ENCODE measurements around the gene SYNDIG1.

The SYNDIG1 gene

DNA sequence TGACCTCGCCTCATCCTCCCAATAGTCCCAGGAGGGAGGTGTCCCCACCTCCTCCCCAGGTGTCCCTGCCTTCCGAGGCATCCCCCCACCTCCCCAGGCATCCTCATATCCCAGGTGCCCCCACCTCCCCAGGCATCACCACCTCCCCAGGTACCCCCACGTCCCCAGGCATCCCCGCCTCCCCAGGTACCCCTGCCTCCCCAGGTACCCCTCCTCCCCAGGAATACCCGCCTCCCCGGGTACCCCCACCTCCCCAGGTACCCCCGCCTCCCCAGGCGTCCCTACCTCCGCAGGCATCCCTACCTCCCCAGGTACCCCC lies 198.9 kb downstream of the SYNDIG1 start:
- Histone ChIP-seq H3K9ac (ENCODE audit: low read depth, low read length) (no peak overlapping the region), H3K36me3 (ENCODE audit: insufficient read depth, low read length) (no peaks in the 10 kb centered on the region), H3K4me1 (ENCODE audit: insufficient read depth, low read length) (no peaks in the 10 kb centered on the region), H3K27me3 (ENCODE audit: insufficient read depth, low read length) (no peaks in the 10 kb centered on the region), H3K9me3 (ENCODE audit: insufficient read depth, low read depth, low read length) (no peaks in the 10 kb centered on the region), H3K4me3 (ENCODE audit: low read length) (no peak overlapping the region), H3K27ac (ENCODE audit: low read depth, low read length) (no peak overlapping the region)
- WGBS: 95% methylated on average over 4 of the region's 9 CpGs

DNA sequence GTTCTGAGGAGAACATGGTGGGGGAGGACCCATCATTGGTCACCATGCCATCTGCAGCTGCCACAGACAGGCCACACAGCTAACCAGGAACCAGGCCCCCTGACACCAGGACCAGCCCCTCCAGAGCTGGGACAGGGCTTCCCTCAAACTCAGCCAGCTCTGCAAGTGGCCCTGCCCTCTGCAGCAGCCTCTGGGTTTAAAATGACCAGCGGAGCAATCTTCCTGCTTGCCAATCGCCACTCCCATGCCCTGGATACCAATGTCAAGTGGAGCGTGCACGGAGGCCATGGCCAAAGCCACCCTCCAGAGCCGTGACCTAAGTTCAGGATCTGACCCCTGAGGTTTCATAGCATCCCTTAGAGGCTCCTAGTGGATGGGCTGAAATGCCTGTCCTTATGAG lies 199.4 kb downstream of the SYNDIG1 start:
- H3K4me3 ChIP-seq (ENCODE audit: low read length): no peak overlapping the region
- no peak overlapping the region for H3K27ac ChIP-seq (ENCODE audit: low read depth, low read length)
- no peaks in the 10 kb centered on the region for H3K4me1 ChIP-seq (ENCODE audit: insufficient read depth, low read length)
- WGBS: 94% methylated on average over 5 of the region's 5 CpGs
- no peak overlapping the region for H3K9ac ChIP-seq (ENCODE audit: low read depth, low read length)
- no peaks in the 10 kb centered on the region for H3K36me3 ChIP-seq (ENCODE audit: insufficient read depth, low read length)
- H3K9me3 ChIP-seq (ENCODE audit: insufficient read depth, low read depth, low read length): no peaks in the 10 kb centered on the region
- H3K27me3 ChIP-seq (ENCODE audit: insufficient read depth, low read length): no peaks in the 10 kb centered on the region

DNA sequence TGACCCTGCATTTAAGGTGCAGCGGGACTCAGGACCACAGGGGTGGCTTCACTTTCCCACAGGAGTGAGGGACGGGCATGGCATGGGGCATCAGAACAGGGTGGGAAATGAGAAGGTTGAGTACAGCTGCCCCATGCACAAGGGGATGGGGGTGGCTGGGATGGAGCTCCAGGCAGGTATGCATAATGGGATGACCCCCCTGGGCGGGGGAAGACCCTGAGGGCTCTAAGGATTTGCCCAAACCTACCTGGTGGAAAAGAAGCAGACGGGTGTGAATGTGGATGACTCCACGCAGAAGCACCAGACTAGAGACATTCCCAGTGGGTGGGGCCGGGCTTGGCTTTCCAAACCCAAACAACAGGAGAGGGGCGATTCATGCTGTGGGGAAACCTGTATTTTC lies 200.3 kb downstream of the SYNDIG1 start:
- Histone ChIP-seq H3K36me3 (ENCODE audit: insufficient read depth, low read length) (no peaks in the 10 kb centered on the region), H3K9me3 (ENCODE audit: insufficient read depth, low read depth, low read length) (no peaks in the 10 kb centered on the region), H3K27me3 (ENCODE audit: insufficient read depth, low read length) (no peaks in the 10 kb centered on the region), H3K4me3 (ENCODE audit: low read length) (no peak overlapping the region), H3K27ac (ENCODE audit: low read depth, low read length) (no peak overlapping the region), H3K4me1 (ENCODE audit: insufficient read depth, low read length) (no peaks in the 10 kb centered on the region), H3K9ac (ENCODE audit: low read depth, low read length) (no peak overlapping the region)
- 90% methylated on average over 7 of the region's 7 CpGs for WGBS

DNA sequence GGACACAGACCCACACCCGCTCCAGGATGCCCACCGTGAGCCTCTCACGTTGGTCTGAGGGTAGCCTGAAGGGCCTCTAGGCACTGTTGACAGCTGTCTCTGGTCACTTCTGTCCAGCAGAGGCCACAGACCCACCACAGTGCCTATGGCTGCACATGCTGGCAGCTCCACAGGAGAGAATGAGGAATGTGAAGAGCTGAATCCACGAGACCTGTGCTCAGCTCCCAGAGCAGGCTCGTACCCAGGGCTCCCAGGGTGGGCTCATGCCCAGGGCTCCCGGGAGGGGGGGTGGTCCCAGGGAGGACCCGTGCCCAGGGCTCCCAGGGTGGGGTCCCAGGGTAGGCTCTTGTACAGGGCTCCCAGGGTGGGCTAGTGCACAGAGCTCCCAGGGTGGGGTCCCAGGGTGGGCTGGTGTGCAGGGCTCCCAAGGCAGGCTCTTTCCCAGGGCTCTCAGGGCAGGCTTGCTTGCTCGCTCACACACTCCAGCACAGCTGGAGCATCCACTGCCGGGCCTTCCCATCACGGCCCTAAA lies 201.0 kb downstream of the SYNDIG1 start:
- H3K36me3 ChIP-seq (ENCODE audit: insufficient read depth, low read length): no peaks in the 10 kb centered on the region
- WGBS: 94% methylated on average over 10 of the region's 10 CpGs
- H3K4me1 ChIP-seq (ENCODE audit: insufficient read depth, low read length): no peaks in the 10 kb centered on the region
- no peak overlapping the region for H3K4me3 ChIP-seq (ENCODE audit: low read length)
- no peaks in the 10 kb centered on the region for H3K9me3 ChIP-seq (ENCODE audit: insufficient read depth, low read depth, low read length)
- H3K9ac ChIP-seq (ENCODE audit: low read depth, low read length): no peak overlapping the region
- no peaks in the 10 kb centered on the region for H3K27me3 ChIP-seq (ENCODE audit: insufficient read depth, low read length)
- no peak overlapping the region for H3K27ac ChIP-seq (ENCODE audit: low read depth, low read length)

DNA sequence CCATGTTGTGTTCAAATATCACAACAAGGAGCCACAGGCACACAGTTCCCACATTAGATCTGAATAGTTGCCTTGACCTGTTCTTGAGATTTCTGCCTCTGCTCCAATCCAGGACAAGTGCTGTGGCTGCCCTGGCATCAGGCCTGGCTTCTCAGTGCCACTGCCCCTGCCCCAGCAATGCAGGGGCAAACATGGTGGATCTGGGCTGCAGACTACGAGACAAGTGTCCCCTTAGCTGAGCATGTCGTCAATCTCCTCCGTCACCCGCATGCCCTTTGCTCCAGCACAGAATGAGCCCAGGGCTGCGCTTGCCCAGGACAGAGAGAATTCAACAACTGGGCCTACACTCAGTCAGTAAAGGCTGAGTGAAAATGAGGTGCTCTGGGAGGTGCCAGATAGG lies 201.6 kb downstream of the SYNDIG1 start:
- no peaks in the 10 kb centered on the region for H3K4me1 ChIP-seq (ENCODE audit: insufficient read depth, low read length)
- 96% methylated on average over 5 of the region's 5 CpGs for WGBS
- H3K27me3 ChIP-seq (ENCODE audit: insufficient read depth, low read length): no peaks in the 10 kb centered on the region

DNA sequence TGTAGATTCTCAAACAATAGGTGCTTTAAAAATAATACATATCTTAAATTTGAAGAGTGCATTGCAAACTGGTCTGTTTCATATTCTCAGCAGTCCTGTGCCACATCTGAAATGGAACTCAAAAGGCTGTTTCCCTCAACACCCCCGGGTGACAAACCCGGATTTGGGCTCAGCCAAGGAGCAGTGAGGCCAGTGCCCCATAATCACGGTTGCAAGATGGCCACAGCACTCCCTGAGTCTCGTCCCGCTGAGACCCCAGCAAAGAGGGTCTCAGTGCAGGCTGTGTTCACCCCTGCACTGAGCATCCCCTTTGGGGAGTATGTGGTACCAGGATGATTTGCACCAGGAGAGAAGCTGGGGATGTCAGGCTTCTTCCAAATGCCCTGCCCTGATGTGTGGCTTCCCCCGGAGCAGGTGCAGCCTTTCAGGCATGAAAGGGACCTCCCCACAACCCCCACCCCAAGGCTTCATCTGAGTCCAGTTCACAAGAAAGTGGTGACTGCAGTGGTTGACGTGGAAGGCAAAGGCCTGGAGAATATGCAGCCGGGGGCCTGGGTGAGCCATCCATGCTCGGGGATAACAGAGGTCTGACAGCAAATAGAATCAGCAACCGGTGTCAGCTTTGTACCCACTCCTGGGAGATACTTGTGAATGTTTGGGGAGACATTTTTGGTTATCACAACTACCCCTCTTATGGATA lies 202.9 kb downstream of the SYNDIG1 start:
- 92% methylated on average over 10 of the region's 10 CpGs for WGBS
- Histone ChIP-seq H3K36me3 (ENCODE audit: insufficient read depth, low read length) (no peaks in the 10 kb centered on the region), H3K9ac (ENCODE audit: low read depth, low read length) (no peak overlapping the region), H3K9me3 (ENCODE audit: insufficient read depth, low read depth, low read length) (no peaks in the 10 kb centered on the region), H3K4me3 (ENCODE audit: low read length) (no peak overlapping the region), H3K4me1 (ENCODE audit: insufficient read depth, low read length) (no peaks in the 10 kb centered on the region), H3K27ac (ENCODE audit: low read depth, low read length) (no peak overlapping the region), H3K27me3 (ENCODE audit: insufficient read depth, low read length) (no peaks in the 10 kb centered on the region)

More for the DNA sequence above, 201.6 kb downstream of the SYNDIG1 start:
- Histone ChIP-seq H3K36me3 (ENCODE audit: insufficient read depth, low read length) (no peaks in the 10 kb centered on the region), H3K4me3 (ENCODE audit: low read length) (no peak overlapping the region), H3K9me3 (ENCODE audit: insufficient read depth, low read depth, low read length) (no peaks in the 10 kb centered on the region), H3K9ac (ENCODE audit: low read depth, low read length) (no peak overlapping the region), H3K27ac (ENCODE audit: low read depth, low read length) (no peak overlapping the region)

DNA sequence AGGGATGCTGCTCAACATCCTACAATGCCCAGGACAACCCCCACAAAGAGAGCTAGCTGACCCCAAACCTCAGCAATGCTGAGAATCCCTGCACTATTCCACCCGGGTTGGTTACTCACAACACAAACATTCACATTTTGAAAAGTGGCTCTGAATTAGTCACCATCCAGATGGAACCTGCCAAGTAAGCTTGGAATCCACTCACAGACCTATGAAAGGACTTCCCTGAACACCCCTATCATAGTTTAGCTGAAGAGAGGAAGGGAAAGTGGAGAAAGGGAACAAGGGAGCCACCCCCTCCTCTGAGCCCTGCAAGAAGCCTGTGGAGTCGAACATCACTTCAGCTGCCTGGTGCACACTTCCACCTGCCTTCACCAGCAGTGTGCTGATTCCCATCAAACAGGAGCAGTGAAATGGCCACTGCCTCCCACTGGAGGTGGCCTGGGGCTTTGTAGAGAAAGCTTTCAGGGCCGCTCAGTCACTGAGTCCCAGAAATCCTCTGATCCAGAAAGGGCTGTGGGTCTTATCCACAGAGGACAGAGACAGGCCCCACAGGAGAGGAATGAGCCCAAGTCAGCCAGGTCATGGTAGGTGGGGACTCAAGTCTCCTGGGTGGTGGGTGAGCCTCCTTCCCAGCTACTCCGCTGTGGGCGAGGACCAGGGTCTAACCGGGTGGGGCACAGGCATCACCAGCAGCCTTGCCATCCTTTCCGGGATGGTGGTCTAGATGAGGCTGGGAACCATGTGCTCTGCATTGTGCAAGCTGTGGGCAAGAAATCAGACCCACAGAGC lies 203.7 kb downstream of the SYNDIG1 start:
- H3K36me3 ChIP-seq (ENCODE audit: insufficient read depth, low read length): no peaks in the 10 kb centered on the region
- no peak overlapping the region for H3K4me3 ChIP-seq (ENCODE audit: low read length)
- WGBS: 92% methylated on average over 7 of the region's 7 CpGs
- no peaks in the 10 kb centered on the region for H3K27me3 ChIP-seq (ENCODE audit: insufficient read depth, low read length)
- H3K9ac ChIP-seq (ENCODE audit: low read depth, low read length): no peak overlapping the region
- no peaks in the 10 kb centered on the region for H3K4me1 ChIP-seq (ENCODE audit: insufficient read depth, low read length)
- H3K9me3 ChIP-seq (ENCODE audit: insufficient read depth, low read depth, low read length): no peaks in the 10 kb centered on the region
- H3K27ac ChIP-seq (ENCODE audit: low read depth, low read length): no peak overlapping the region

DNA sequence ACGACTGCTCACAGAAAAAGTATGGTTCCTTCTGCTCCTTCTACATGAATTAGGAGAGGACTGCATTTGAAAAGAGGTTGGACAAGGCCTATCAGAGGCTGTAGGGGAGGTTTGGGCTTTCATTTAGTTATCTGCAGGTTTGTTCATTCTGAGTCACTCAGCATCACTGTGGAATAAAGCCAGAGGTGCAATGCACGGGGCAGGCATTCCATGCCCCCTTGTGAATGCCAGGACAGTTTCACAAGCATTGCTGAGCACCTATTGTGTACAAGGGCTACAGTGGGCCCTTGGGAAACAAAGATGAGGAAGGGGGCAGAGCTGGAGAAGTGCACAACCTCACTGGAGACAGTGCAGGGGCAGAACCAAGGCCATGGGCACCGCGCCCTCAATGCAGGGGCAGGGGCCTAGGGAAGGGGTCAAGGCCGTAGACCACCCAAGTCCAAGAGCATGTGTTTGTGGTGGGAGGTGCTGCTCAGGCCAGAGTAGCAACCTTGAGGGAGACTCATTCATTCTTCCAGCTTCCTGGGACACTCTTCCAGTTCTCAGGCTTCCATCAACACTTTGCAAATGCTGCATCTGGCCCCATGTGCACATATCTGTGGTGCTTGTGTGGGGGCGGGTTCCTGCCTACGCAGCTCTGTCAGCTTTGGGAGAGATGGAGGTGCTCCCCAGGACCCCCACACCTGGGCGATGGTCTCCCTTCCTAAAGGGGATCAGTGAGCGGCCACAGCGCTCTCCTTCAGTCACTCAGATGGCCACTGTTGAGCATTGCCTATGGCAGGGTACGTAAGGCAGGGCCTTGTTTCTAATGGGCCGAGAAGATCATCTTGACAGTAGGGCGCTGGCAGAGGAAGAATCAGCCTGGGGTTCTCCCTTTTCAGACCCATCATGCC lies 204.5 kb downstream of the SYNDIG1 start:
- H3K9ac ChIP-seq (ENCODE audit: low read depth, low read length): no peak overlapping the region
- no peaks in the 10 kb centered on the region for H3K36me3 ChIP-seq (ENCODE audit: insufficient read depth, low read length)
- WGBS: 95% methylated on average over 13 of the region's 13 CpGs
- no peak overlapping the region for H3K4me3 ChIP-seq (ENCODE audit: low read length)
- no peak overlapping the region for H3K27ac ChIP-seq (ENCODE audit: low read depth, low read length)
- H3K9me3 ChIP-seq (ENCODE audit: insufficient read depth, low read depth, low read length): no peaks in the 10 kb centered on the region
- H3K4me1 ChIP-seq (ENCODE audit: insufficient read depth, low read length): no peaks in the 10 kb centered on the region
- H3K27me3 ChIP-seq (ENCODE audit: insufficient read depth, low read length): no peaks in the 10 kb centered on the region

DNA sequence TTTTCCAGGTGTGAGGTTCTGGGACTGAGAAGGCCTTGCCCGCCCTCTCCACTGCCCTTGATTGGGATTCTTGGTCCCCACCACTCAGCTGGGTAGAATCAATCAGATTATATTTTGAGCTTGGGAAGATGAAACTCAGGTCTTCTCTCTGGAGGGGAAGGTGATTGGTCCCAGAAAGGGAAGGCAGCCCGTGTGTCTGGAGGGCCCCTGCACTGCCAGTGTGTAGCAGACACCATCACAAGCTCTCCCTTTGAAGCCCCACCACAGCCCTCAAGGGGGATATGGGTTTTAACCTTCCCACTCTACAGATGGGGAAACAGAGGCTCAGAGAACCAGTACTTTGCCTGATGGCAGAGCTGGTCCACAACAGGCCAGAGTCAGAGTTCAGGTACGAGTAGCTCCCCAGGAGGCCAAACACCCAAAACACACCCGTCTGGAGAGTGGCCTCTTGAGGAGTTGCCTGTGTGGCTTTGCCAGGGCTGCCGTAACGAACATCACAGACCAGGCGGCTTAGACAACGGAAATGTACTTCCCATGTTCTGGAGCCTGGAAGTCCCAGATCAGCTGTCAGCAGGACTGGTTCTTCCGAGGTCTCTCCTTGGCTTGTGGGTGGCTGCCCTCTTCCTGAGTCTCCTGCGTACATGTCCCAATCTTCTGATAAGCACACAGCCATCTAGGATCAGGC lies 205.6 kb downstream of the SYNDIG1 start:
- Histone ChIP-seq H3K27ac (ENCODE audit: low read depth, low read length) (no peak overlapping the region), H3K36me3 (ENCODE audit: insufficient read depth, low read length) (no peaks in the 10 kb centered on the region), H3K4me1 (ENCODE audit: insufficient read depth, low read length) (no peaks in the 10 kb centered on the region), H3K27me3 (ENCODE audit: insufficient read depth, low read length) (no peaks in the 10 kb centered on the region), H3K9me3 (ENCODE audit: insufficient read depth, low read depth, low read length) (no peaks in the 10 kb centered on the region), H3K4me3 (ENCODE audit: low read length) (no peak overlapping the region), H3K9ac (ENCODE audit: low read depth, low read length) (no peak overlapping the region)
- WGBS: 94% methylated on average over 10 of the region's 10 CpGs

DNA sequence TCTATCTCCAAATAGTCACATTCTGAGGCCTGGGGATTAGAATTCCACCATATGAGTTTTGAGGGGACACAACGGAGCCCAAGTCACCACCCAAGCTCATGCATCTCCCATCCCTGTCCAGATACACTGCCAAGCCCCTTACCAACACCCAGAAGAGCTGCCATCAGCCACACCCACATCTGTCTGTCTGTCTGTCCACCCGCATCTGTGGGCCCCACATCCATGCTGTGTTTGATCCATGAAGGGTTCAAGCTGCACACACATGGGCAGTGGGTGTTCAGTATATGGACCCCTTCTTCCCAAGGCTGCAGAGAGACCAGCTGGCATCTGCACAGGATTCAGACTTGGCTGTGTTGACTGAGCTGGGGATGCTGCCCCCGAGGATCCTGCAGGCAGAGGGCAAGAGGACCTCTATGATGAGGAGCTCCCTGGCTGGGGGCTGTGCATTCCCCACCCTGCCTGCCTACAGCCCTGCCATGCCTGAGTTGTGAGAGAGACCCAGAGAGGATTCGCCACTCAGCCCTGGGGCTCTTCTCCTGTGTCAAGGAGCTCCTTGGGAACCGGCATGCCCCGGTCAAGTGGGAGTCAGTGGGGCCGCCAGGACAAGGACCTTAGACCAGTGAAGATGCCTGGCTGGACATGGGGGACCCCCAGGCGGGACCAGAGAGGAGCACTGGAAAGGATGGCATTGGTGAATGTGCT lies 206.4 kb downstream of the SYNDIG1 start:
- H3K4me1 ChIP-seq (ENCODE audit: insufficient read depth, low read length): no peaks in the 10 kb centered on the region
- H3K9ac ChIP-seq (ENCODE audit: low read depth, low read length): no peak overlapping the region
- no peaks in the 10 kb centered on the region for H3K36me3 ChIP-seq (ENCODE audit: insufficient read depth, low read length)
- H3K27me3 ChIP-seq (ENCODE audit: insufficient read depth, low read length): no peaks in the 10 kb centered on the region
- 94% methylated on average over 8 of the region's 8 CpGs for WGBS
- H3K4me3 ChIP-seq (ENCODE audit: low read length): no peak overlapping the region
- H3K9me3 ChIP-seq (ENCODE audit: insufficient read depth, low read depth, low read length): no peaks in the 10 kb centered on the region
- H3K27ac ChIP-seq (ENCODE audit: low read depth, low read length): no peak overlapping the region
